ENCODE results near the gene PRDM16.
"Not testable (repeated sequence)": the region's sequence is repeated elsewhere in the genome, so short reads cannot be mapped to it uniquely, and the experiment has no call there.

The PRDM16 gene

DNA sequence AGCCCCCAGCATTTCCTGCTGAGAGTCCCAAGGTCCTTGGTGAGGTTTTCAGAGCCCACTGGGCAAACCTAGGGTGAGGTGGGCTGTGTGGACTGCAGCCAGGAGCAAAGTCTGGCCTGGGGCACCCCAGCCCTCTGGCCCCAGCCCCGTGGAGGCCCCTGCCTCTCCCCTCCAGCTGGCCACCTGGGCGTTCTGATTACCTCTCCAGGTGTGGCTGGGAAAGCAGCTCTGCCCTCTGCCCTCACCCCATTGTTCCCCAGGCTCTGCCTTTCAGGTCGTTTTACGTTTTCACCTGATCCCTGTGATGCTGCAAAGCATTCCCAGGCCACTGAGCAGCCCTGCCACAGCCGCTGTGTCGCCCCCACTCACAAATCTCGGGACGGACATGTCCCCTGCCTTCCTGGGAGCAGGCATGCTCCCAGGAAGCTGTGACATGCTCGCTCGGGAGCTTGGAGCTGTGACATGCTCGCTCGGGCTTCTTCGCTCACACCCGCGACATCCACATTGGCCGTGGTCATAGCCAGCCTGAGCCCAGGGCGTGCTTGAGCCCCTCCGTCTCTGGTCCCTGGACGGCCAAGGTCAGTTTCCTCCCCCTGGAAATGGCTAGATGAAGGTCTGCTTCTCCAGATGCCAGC is 216.2 kb downstream of the PRDM16 start:
- no peak for DNase-seq (ENCODE audit: low read depth)
- H3K4me3 ChIP-seq (ENCODE audit: low read depth, low read length): no peak overlapping the region
- TF ChIP-seq, protein P1, sequence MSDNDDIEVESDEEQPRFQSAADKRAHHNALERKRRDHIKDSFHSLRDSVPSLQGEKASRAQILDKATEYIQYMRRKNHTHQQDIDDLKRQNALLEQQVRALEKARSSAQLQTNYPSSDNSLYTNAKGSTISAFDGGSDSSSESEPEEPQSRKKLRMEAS (IDR thresholded peaks at IDR 0.05; ENCODE audit: low read depth, low read length): no peak
- TF ChIP-seq POLR2A (IDR thresholded peaks at IDR 0.05; ENCODE audit: extremely low read depth, insufficient read length): no peak
- TF ChIP-seq MYC (IDR thresholded peaks at IDR 0.05; ENCODE audit: low read depth, low read length): no peak
- TF ChIP-seq CTCF (IDR thresholded peaks at IDR 0.05; ENCODE audit: low read depth, low read length): no peak

GRCh38 chr1:3287095-3287494 is 218.1 kb downstream of the PRDM16 start:
- not testable (repeated sequence) for H3K4me3 ChIP-seq (ENCODE audit: low read depth, low read length); DNase-seq (ENCODE audit: low read depth)

- DNase-seq (ENCODE audit: low read depth): no peak
- no peak overlapping the region for H3K4me3 ChIP-seq (ENCODE audit: low read depth, low read length)
- no peak for TF ChIP-seq MYC (IDR thresholded peaks at IDR 0.05; ENCODE audit: low read depth, low read length)
- TF ChIP-seq POLR2A (IDR thresholded peaks at IDR 0.05; ENCODE audit: extremely low read depth, insufficient read length): no peak
- no peak for TF ChIP-seq CTCF (IDR thresholded peaks at IDR 0.05; ENCODE audit: low read depth, low read length)
- TF ChIP-seq, protein P1 (IDR thresholded peaks at IDR 0.05; ENCODE audit: low read depth, low read length): no peak
These were observed 218.7 kb downstream of the PRDM16 start for GRCh38 chr1:3287656-3288160.

GRCh38 chr1:3289502-3289901 is 220.5 kb downstream of the PRDM16 start:
- TF ChIP-seq POLR2A (IDR thresholded peaks at IDR 0.05; ENCODE audit: extremely low read depth, insufficient read length) (no peak), CTCF (IDR thresholded peaks at IDR 0.05; ENCODE audit: low read depth, low read length) (no peak), MYC (IDR thresholded peaks at IDR 0.05; ENCODE audit: low read depth, low read length) (no peak)
- no peak for DNase-seq (ENCODE audit: low read depth)
- no peak overlapping the region for H3K4me3 ChIP-seq (ENCODE audit: low read depth, low read length)

GRCh38 chr1:3290438-3290837 is 221.4 kb downstream of the PRDM16 start:
- no peak overlapping the region for H3K4me3 ChIP-seq (ENCODE audit: low read depth, low read length)
- no peak for DNase-seq (ENCODE audit: low read depth)
- TF ChIP-seq CTCF (IDR thresholded peaks at IDR 0.05; ENCODE audit: low read depth, low read length) (no peak), MYC (IDR thresholded peaks at IDR 0.05; ENCODE audit: low read depth, low read length) (no peak), POLR2A (IDR thresholded peaks at IDR 0.05; ENCODE audit: extremely low read depth, insufficient read length) (no peak)
- TF ChIP-seq, protein P1 (IDR thresholded peaks at IDR 0.05; ENCODE audit: low read depth, low read length): no peak

DNA sequence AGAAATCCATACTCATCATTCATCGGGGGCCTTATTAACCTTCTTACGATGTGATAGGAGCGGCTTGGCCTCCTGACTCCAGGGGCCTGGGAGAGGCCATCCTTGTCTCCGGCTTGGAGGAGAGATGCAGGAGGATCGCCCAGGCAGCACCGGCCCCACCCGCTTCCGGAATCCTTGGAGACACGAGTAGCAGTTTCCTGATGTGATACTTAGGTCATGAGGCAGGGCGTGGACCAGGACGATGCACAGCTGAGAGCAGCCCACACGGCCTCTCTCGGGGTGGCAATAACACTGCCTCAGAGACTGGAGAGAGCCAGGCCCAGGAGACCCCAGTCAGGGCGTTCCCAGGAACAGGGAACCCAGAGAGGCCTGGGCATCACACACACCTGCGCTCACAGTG is 221.9 kb downstream of the PRDM16 start:
- no peak for DNase-seq (ENCODE audit: low read depth)
- no peak overlapping the region for H3K4me3 ChIP-seq (ENCODE audit: low read depth, low read length)
- no peak for TF ChIP-seq MYC (IDR thresholded peaks at IDR 0.05; ENCODE audit: low read depth, low read length)
- TF ChIP-seq CTCF (IDR thresholded peaks at IDR 0.05; ENCODE audit: low read depth, low read length): no peak
- TF ChIP-seq POLR2A (IDR thresholded peaks at IDR 0.05; ENCODE audit: extremely low read depth, insufficient read length): no peak
- TF ChIP-seq, protein P1 (IDR thresholded peaks at IDR 0.05; ENCODE audit: low read depth, low read length): no peak
